ENCODE results near the gene SCT.

Gene SCT

DNA sequence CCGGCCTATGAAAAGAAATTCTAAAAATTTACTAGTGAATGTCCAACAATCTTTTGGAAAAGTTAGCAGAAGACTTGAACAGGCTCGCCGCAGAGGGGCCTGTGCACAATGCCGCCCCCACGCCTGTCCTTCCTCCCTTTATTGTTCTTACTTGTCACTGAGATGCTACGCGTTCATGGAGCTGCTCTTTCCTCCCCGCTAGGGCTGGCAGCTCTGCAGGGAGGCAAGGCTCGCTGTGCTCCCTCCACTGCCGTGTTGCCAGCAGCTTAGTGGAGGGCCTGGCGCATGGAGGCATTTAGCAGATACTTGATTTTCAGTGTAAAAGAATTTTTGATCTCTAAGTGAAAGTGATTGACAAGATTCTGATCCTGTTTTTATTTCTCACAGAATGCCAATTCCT is 36.0 kb downstream of the SCT start:
- Histone ChIP-seq H4K8ac (ENCODE audit: low read length) (no peak overlapping the region), H3K9ac (ENCODE audit: low read length) (no peak overlapping the region), H2BK12ac (ENCODE audit: low read length in 2 of 2) (no peak overlapping the region), H3K27me3 (ENCODE audit: control insufficient read depth in 1 of 2, insufficient read depth in 1 of 2, low read length in 2 of 2) (no peaks in the 10 kb centered on the region), H2BK15ac (ENCODE audit: low read depth, poor library complexity, severe bottlenecking) (no peak overlapping the region), H3K23ac (ENCODE audit: low read length in 2 of 2) (no peak overlapping the region), H2BK5ac (ENCODE audit: low read depth, low read length, poor library complexity, severe bottlenecking) (no peak overlapping the region), H2AFZ (ENCODE audit: low read depth, low read length) (no peak overlapping the region), H3K4me1 (ENCODE audit: control insufficient read depth, insufficient read depth, low read depth, low read length) (peaks cover 13% of the 10 kb centered on the region), H3K4ac (ENCODE audit: low read depth in 1 of 2, low read length in 2 of 2) (no peak overlapping the region), H3K36me3 (ENCODE audit: control insufficient read depth in 1 of 2, insufficient read depth in 2 of 2, low read depth in 1 of 2, low read length in 2 of 2) (peaks cover 77 to 90% of the 10 kb centered on the region in 2 experiments), H4K91ac (ENCODE audit: low read length) (no peak overlapping the region), H2BK120ac (ENCODE audit: low read depth, low read length) (peak overlapping the region; percentile 4), H3K9me3 (ENCODE audit: control insufficient read depth, low read length) (no peaks in the 10 kb centered on the region), H3K27ac (ENCODE audit: low read length, poor library complexity, severe bottlenecking) (no peak overlapping the region), H2AK5ac (ENCODE audit: low read length, severe bottlenecking) (no peak overlapping the region), H3K14ac (ENCODE audit: low read length in 2 of 2) (no peak overlapping the region), H3K4me2 (ENCODE audit: low read length, poor library complexity, severe bottlenecking) (no peak overlapping the region), H3K4me3 (ENCODE audit: insufficient read depth in 1 of 2, low read depth in 1 of 2, low read length in 2 of 2) (no peak overlapping the region), H3K18ac (ENCODE audit: low read depth in 1 of 2, low read length in 2 of 2) (no peak overlapping the region), H3K79me1 (replicated peaks; ENCODE audit: low read length, poor library complexity, severe bottlenecking) (peaks cover 32% of the 10 kb centered on the region)
- WGBS: 88% methylated on average over 11 of the region's 11 CpGs
- no peak for DNase-seq

- WGBS: 97% methylated on average over 26 of the region's 26 CpGs
- H3K14ac ChIP-seq (ENCODE audit: low read length in 2 of 2): no peak overlapping the region
Observed at GRCh38 chr11:589798-590197, 37.2 kb downstream of the SCT start.

DNA sequence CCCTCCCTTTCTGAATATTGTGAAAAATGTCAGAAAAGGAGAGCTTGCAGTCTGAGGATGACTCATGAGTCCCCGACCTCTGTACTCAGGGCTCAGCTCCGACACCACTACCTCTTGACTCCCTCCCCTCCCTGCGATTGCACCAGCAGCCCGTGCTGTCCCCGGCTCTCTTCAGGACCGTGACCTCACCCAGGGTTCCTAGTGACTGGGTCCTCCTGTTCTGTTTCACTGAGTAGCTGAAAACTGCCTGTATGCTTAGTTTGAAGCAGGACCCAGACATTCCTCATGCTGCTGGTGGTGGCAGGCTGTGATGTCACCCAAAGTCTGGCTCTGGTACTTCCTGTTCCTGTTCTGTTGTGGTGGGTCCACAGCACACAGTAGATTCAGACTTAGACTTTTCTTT is 39.0 kb downstream of the SCT start:
- peak overlapping the region; percentile 79 for H3K27ac ChIP-seq (ENCODE audit: low read length, poor library complexity, severe bottlenecking)
- H4K91ac ChIP-seq (ENCODE audit: low read length): no peak overlapping the region
- peaks cover 19% of the 10 kb centered on the region for H3K79me1 ChIP-seq (replicated peaks; ENCODE audit: low read length, poor library complexity, severe bottlenecking)
- H3K4me1 ChIP-seq (ENCODE audit: control insufficient read depth, insufficient read depth, low read depth, low read length): peaks cover 10% of the 10 kb centered on the region
- H3K9me3 ChIP-seq (ENCODE audit: control insufficient read depth, low read length): no peaks in the 10 kb centered on the region
- no peak overlapping the region for H3K4me2 ChIP-seq (ENCODE audit: low read length, poor library complexity, severe bottlenecking)
- no peak overlapping the region for H2BK120ac ChIP-seq (ENCODE audit: low read depth, low read length)
- peak overlapping the region in 1 of 2 experiments; percentile 19 for H3K18ac ChIP-seq (ENCODE audit: low read depth in 1 of 2, low read length in 2 of 2)
- no peak overlapping the region for H3K14ac ChIP-seq (ENCODE audit: low read length in 2 of 2)
- 0% methylated on average over 6 of the region's 6 CpGs for WGBS
- no peak overlapping the region for H4K8ac ChIP-seq (ENCODE audit: low read length)
- no peak overlapping the region for H3K9ac ChIP-seq (ENCODE audit: low read length)
- H3K4ac ChIP-seq (ENCODE audit: low read depth in 1 of 2, low read length in 2 of 2): no peak overlapping the region
- H2BK12ac ChIP-seq (ENCODE audit: low read length in 2 of 2): no peak overlapping the region
- no peak overlapping the region for H2BK15ac ChIP-seq (ENCODE audit: low read depth, poor library complexity, severe bottlenecking)
- H2AK5ac ChIP-seq (ENCODE audit: low read length, severe bottlenecking): no peak overlapping the region
- H2AFZ ChIP-seq (ENCODE audit: low read depth, low read length): no peak overlapping the region
- H3K36me3 ChIP-seq (ENCODE audit: control insufficient read depth in 1 of 2, insufficient read depth in 2 of 2, low read depth in 1 of 2, low read length in 2 of 2): peaks cover 68 to 72% of the 10 kb centered on the region in 2 experiments
- no peak overlapping the region for H3K23ac ChIP-seq (ENCODE audit: low read length in 2 of 2)
- H2BK5ac ChIP-seq (ENCODE audit: low read depth, low read length, poor library complexity, severe bottlenecking): no peak overlapping the region
- no peak overlapping the region for H3K4me3 ChIP-seq (ENCODE audit: insufficient read depth in 1 of 2, low read depth in 1 of 2, low read length in 2 of 2)
- DNase-seq: peak; percentile 96
- no peaks in the 10 kb centered on the region for H3K27me3 ChIP-seq (ENCODE audit: control insufficient read depth in 1 of 2, insufficient read depth in 1 of 2, low read length in 2 of 2)

More at GRCh38 chr11:589798-590197, 37.2 kb downstream of the SCT start:
- no peak overlapping the region for H3K23ac ChIP-seq (ENCODE audit: low read length in 2 of 2)
- no peak overlapping the region for H3K9ac ChIP-seq (ENCODE audit: low read length)
- no peak overlapping the region for H2BK120ac ChIP-seq (ENCODE audit: low read depth, low read length)
- no peak overlapping the region for H3K4ac ChIP-seq (ENCODE audit: low read depth in 1 of 2, low read length in 2 of 2)
- H3K4me1 ChIP-seq (ENCODE audit: control insufficient read depth, insufficient read depth, low read depth, low read length): peaks cover 13% of the 10 kb centered on the region
- peaks cover 24% of the 10 kb centered on the region for H3K79me1 ChIP-seq (replicated peaks; ENCODE audit: low read length, poor library complexity, severe bottlenecking)
- H3K9me3 ChIP-seq (ENCODE audit: control insufficient read depth, low read length): no peaks in the 10 kb centered on the region
- no peak overlapping the region for H3K27ac ChIP-seq (ENCODE audit: low read length, poor library complexity, severe bottlenecking)
- no peak overlapping the region for H2BK5ac ChIP-seq (ENCODE audit: low read depth, low read length, poor library complexity, severe bottlenecking)
- no peak overlapping the region for H2AFZ ChIP-seq (ENCODE audit: low read depth, low read length)
- no peak overlapping the region for H2BK12ac ChIP-seq (ENCODE audit: low read length in 2 of 2)
- no peak overlapping the region for H2BK15ac ChIP-seq (ENCODE audit: low read depth, poor library complexity, severe bottlenecking)
- no peaks in the 10 kb centered on the region for H3K27me3 ChIP-seq (ENCODE audit: control insufficient read depth in 1 of 2, insufficient read depth in 1 of 2, low read length in 2 of 2)
- no peak overlapping the region for H2AK5ac ChIP-seq (ENCODE audit: low read length, severe bottlenecking)
- no peak overlapping the region for H4K91ac ChIP-seq (ENCODE audit: low read length)
- no peak overlapping the region for H3K18ac ChIP-seq (ENCODE audit: low read depth in 1 of 2, low read length in 2 of 2)
- no peak overlapping the region for H3K4me3 ChIP-seq (ENCODE audit: insufficient read depth in 1 of 2, low read depth in 1 of 2, low read length in 2 of 2)
- H3K36me3 ChIP-seq (ENCODE audit: control insufficient read depth in 1 of 2, insufficient read depth in 2 of 2, low read depth in 1 of 2, low read length in 2 of 2): peaks cover 68 to 79% of the 10 kb centered on the region in 2 experiments
- DNase-seq: no peak
- no peak overlapping the region for H3K4me2 ChIP-seq (ENCODE audit: low read length, poor library complexity, severe bottlenecking)
- no peak overlapping the region for H4K8ac ChIP-seq (ENCODE audit: low read length)

DNA sequence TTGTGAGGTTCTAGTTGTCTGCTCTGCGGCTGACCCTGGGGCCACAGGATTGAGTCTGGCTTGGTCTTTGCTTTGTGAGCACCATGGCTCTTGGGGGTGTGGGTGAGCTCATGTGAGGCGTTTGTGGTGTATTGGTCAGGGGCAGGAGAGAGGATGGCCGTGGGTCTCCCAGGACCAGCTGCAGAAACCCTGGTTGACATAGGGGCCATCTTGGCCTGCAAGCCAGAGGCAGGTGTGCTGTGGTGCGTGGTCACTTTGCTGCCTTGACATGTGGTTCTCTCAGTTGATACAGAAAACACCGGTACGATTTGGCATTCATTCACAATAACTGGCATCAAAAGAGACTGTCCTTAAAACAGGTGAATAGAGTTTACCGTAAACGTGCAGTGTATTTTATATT is 39.4 kb downstream of the SCT start:
- Histone ChIP-seq H3K4me3 (ENCODE audit: insufficient read depth in 1 of 2, low read depth in 1 of 2, low read length in 2 of 2) (no peak overlapping the region), H3K79me1 (replicated peaks; ENCODE audit: low read length, poor library complexity, severe bottlenecking) (peaks cover 16% of the 10 kb centered on the region), H2AK5ac (ENCODE audit: low read length, severe bottlenecking) (no peak overlapping the region), H3K18ac (ENCODE audit: low read depth in 1 of 2, low read length in 2 of 2) (no peak overlapping the region), H3K27me3 (ENCODE audit: control insufficient read depth in 1 of 2, insufficient read depth in 1 of 2, low read length in 2 of 2) (no peaks in the 10 kb centered on the region), H3K27ac (ENCODE audit: low read length, poor library complexity, severe bottlenecking) (peak overlapping the region; percentile 79), H3K14ac (ENCODE audit: low read length in 2 of 2) (no peak overlapping the region), H2BK120ac (ENCODE audit: low read depth, low read length) (no peak overlapping the region), H4K91ac (ENCODE audit: low read length) (no peak overlapping the region), H3K9ac (ENCODE audit: low read length) (no peak overlapping the region), H2BK5ac (ENCODE audit: low read depth, low read length, poor library complexity, severe bottlenecking) (no peak overlapping the region), H3K9me3 (ENCODE audit: control insufficient read depth, low read length) (no peaks in the 10 kb centered on the region), H3K36me3 (ENCODE audit: control insufficient read depth in 1 of 2, insufficient read depth in 2 of 2, low read depth in 1 of 2, low read length in 2 of 2) (peaks cover 67 to 68% of the 10 kb centered on the region in 2 experiments), H3K4ac (ENCODE audit: low read depth in 1 of 2, low read length in 2 of 2) (no peak overlapping the region), H3K4me2 (ENCODE audit: low read length, poor library complexity, severe bottlenecking) (no peak overlapping the region), H2BK15ac (ENCODE audit: low read depth, poor library complexity, severe bottlenecking) (no peak overlapping the region), H3K23ac (ENCODE audit: low read length in 2 of 2) (no peak overlapping the region), H3K4me1 (ENCODE audit: control insufficient read depth, insufficient read depth, low read depth, low read length) (peaks cover 10% of the 10 kb centered on the region), H2AFZ (ENCODE audit: low read depth, low read length) (no peak overlapping the region), H2BK12ac (ENCODE audit: low read length in 2 of 2) (no peak overlapping the region), H4K8ac (ENCODE audit: low read length) (peak overlapping the region; percentile 33)
- no peak for DNase-seq
- WGBS: 65% methylated on average over 6 of the region's 8 CpGs
